ENCODE data around the gene VWA8.

DNA sequence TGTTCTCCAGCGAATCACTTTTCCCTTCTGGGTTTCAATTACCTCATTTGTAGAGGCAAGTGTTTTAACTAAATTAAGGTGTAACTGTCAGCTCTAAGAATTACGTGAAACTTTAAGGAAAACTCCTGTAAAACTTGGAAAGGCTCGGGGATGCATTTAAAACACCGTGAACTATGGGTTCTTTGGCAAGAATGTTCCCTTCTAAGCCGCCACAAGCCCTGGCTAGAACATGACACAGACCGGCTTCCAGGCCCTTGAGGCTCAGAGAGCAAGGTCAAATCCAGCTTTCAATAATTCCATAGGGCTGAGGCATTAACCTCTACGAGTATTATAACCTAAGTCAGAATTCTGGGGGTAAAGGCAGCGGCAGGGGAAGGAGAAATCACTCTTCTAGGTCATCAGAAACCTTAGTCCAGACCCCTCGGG is 685 bp downstream of the VWA8 start:
- TF ChIP-seq, protein P1, sequence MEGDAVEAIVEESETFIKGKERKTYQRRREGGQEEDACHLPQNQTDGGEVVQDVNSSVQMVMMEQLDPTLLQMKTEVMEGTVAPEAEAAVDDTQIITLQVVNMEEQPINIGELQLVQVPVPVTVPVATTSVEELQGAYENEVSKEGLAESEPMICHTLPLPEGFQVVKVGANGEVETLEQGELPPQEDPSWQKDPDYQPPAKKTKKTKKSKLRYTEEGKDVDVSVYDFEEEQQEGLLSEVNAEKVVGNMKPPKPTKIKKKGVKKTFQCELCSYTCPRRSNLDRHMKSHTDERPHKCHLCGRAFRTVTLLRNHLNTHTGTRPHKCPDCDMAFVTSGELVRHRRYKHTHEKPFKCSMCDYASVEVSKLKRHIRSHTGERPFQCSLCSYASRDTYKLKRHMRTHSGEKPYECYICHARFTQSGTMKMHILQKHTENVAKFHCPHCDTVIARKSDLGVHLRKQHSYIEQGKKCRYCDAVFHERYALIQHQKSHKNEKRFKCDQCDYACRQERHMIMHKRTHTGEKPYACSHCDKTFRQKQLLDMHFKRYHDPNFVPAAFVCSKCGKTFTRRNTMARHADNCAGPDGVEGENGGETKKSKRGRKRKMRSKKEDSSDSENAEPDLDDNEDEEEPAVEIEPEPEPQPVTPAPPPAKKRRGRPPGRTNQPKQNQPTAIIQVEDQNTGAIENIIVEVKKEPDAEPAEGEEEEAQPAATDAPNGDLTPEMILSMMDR (IDR thresholded peaks at IDR 0.05), result no peak
- TF ChIP-seq EP300 (IDR thresholded peaks at IDR 0.05) (no peak), POLR2A (IDR thresholded peaks at IDR 0.05) (no peak), POLR2AphosphoS5 (IDR thresholded peaks at IDR 0.05) (no peak)
